ENCODE data around the gene TCF20. TPM values are rescaled to one million over a fixed set of nuclear protein-coding genes. Genes with fewer than 3 reads are reported as not detected.

Gene TCF20
- total and polyA plus RNA-seq, 12 donors, result 4.2 to 18.8 (median 14.0) TPM

DNA sequence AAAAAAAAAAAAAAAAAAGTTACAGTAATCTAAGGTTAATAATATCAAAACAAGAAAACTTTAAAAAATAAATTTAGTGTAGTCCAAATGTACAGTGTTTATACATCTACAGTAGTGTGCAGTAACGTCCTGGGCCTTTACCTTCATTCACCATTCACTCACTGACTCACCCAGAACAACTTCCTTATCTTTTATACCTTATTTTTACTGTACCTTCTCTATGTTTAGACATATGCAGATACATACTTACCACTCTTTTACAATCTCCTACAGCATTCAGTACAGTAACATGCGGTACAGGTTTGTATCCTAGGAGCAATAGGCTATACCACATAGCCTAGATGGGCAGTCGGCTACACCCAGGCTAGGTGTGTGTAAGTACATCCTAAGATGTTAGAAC is 38.5 kb downstream of the TCF20 start:
- TF ChIP-seq, protein P1, sequence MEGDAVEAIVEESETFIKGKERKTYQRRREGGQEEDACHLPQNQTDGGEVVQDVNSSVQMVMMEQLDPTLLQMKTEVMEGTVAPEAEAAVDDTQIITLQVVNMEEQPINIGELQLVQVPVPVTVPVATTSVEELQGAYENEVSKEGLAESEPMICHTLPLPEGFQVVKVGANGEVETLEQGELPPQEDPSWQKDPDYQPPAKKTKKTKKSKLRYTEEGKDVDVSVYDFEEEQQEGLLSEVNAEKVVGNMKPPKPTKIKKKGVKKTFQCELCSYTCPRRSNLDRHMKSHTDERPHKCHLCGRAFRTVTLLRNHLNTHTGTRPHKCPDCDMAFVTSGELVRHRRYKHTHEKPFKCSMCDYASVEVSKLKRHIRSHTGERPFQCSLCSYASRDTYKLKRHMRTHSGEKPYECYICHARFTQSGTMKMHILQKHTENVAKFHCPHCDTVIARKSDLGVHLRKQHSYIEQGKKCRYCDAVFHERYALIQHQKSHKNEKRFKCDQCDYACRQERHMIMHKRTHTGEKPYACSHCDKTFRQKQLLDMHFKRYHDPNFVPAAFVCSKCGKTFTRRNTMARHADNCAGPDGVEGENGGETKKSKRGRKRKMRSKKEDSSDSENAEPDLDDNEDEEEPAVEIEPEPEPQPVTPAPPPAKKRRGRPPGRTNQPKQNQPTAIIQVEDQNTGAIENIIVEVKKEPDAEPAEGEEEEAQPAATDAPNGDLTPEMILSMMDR (IDR thresholded peaks at IDR 0.05), result no peak
- Histone ChIP-seq H3K27me3 (no peaks in the 10 kb centered on the region), H3K9me3 (peaks cover 0 to 1% (median 0%) of the 10 kb centered on the region in 11 donors), H3K4me3 (no peak overlapping the region), H3K27ac (no peak overlapping the region), H3K36me3 (no peaks in the 10 kb centered on the region), H3K4me1 (peaks cover 0 to 39% (median 32%) of the 10 kb centered on the region in 9 donors)
- DNase-seq, result no peak
- no peak for ATAC-seq
- intact Hi-C loops (cut with DNase I), result no loop called here
- WGBS, 2 donors, result 96 to 98% methylated on average over 3 of the region's 3 CpGs

DNA sequence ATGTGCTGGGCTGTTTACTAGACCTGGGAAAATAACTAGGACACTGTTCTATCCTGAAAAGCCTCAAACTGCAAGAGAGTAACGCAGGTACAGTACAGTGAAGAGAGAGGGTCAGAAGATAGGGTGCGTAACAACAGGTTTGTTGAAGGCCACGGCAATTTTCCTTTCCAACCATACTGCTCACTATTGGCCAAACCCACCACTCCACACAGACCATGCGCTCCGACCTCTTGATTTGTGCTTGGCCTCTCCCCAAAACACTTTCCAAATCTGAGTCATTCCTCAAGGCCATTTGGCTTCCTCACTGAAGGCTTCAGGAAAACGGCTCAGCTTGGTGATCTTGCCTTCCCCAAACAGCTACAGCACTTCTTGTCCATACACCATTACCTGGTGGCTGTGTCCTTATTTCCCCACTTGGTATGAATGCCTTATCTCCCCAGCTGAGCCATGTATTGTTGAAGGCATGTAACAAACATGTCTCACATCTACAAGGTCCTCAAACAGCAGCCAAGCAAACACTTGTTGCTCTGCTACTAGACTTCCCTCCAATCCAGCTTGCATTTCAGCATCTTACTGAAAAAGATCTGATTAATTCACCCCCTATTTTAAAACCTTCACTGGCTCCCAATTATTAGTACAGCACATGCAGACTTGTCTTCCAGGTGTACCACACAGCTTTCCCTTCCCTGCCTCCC is 40.9 kb downstream of the TCF20 start:
- Histone ChIP-seq H3K4me3 (no peak overlapping the region), H3K27me3 (no peaks in the 10 kb centered on the region), H3K4me1 (peaks cover 0 to 41% (median 32%) of the 10 kb centered on the region in 9 donors), H3K27ac (no peak overlapping the region), H3K36me3 (no peaks in the 10 kb centered on the region), H3K9me3 (no peaks in the 10 kb centered on the region)
- TF ChIP-seq, protein P1 (IDR thresholded peaks at IDR 0.05), result no peak
- 50 to 54% methylated on average over 6 of the region's 6 CpGs for WGBS, 2 donors
- DNase-seq (peak in 1 of 2 donors; percentile 17), ATAC-seq (peak in 7 of 8 donors; percentile 30 to 87 (median 61))
- intact Hi-C loops (cut with DNase I), result no loop called here

DNA sequence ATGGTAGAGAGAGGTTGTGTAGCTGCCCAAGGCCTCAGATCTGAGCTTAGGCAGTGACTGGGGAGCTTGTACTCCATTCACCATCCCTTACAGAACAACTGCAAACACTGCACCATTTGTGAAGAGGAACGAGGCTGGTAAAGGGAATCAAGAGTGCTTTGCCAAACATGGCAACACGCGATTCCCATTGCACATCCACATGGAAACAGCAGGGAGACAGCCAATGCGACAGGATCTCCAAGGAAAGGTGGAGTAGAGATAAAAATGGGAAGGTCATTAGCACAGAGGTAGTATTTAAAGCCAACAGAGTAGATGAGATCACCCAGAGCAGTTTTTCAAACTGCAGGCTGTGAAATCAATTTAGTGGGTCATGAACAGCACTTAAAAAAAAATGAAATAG is 42.0 kb downstream of the TCF20 start:
- intact Hi-C loops (cut with DNase I), result no loop called here
- H3K4me1 ChIP-seq, result peaks cover 0 to 41% (median 32%) of the 10 kb centered on the region in 9 donors
- no peak overlapping the region for H3K4me3 ChIP-seq
- TF ChIP-seq, protein P1 (IDR thresholded peaks at IDR 0.05), result no peak
- DNase-seq, result no peak
- H3K9me3 ChIP-seq, result no peaks in the 10 kb centered on the region
- H3K36me3 ChIP-seq, result no peaks in the 10 kb centered on the region
- no peak overlapping the region for H3K27ac ChIP-seq
- no peaks in the 10 kb centered on the region for H3K27me3 ChIP-seq
- 61 to 71% methylated on average over 4 of the region's 4 CpGs for WGBS, 2 donors
- peak in 2 of 8 donors; percentile 11 to 18 for ATAC-seq

DNA sequence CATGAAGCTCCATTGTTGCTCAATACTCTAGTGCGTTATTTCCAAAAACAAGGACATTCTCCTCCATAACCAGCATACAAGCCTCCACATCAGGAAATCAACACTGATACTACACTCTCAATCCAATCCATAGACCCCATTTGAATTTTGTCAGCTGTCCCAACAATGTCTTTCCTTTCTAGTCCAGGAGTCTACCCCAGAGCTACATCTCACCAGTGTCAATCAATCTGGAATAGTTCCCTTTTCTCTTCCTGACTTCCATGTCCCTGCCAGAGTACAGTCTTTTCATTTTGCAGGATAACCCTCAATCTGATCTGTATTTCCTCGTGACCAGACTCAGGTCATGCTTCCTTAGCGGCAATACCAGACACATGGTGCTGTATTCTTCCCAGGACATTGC is 43.0 kb downstream of the TCF20 start:
- no peaks in the 10 kb centered on the region for H3K36me3 ChIP-seq
- H3K4me1 ChIP-seq, result peaks cover 0 to 43% (median 32%) of the 10 kb centered on the region in 9 donors
- H3K27ac ChIP-seq, result no peak overlapping the region
- DNase-seq, result no peak
- TF ChIP-seq, protein P1 (IDR thresholded peaks at IDR 0.05), result no peak
- intact Hi-C loops (cut with DNase I), result no loop called here
- WGBS, 2 donors, result 92 to 94% methylated on average over 3 of the region's 3 CpGs
- no peak for ATAC-seq
- H3K4me3 ChIP-seq, result no peak overlapping the region
- H3K27me3 ChIP-seq, result no peaks in the 10 kb centered on the region
- H3K9me3 ChIP-seq, result no peaks in the 10 kb centered on the region
